ENCODE results near the gene NABP2. TPM values are rescaled to one million over a fixed set of nuclear protein-coding genes. Genes with fewer than 3 reads are reported as not detected.
"Not testable (repeated sequence)": the region's sequence is repeated elsewhere in the genome, so short reads cannot be mapped to it uniquely, and the experiment has no call there.

The NABP2 gene
- total RNA-seq, 4 donors from 2014 or later: 17.2 to 31.0 (median 21.6) TPM

GRCh38 chr12:56260921-56261320 lies 36.8 kb downstream of the NABP2 start:
- WGBS, 2 donors: 83 to 93% methylated on average over 3 of the region's 3 CpGs
- no peak for TF ChIP-seq POLR2A (IDR thresholded peaks at IDR 0.05)
- TF ChIP-seq, protein P1, sequence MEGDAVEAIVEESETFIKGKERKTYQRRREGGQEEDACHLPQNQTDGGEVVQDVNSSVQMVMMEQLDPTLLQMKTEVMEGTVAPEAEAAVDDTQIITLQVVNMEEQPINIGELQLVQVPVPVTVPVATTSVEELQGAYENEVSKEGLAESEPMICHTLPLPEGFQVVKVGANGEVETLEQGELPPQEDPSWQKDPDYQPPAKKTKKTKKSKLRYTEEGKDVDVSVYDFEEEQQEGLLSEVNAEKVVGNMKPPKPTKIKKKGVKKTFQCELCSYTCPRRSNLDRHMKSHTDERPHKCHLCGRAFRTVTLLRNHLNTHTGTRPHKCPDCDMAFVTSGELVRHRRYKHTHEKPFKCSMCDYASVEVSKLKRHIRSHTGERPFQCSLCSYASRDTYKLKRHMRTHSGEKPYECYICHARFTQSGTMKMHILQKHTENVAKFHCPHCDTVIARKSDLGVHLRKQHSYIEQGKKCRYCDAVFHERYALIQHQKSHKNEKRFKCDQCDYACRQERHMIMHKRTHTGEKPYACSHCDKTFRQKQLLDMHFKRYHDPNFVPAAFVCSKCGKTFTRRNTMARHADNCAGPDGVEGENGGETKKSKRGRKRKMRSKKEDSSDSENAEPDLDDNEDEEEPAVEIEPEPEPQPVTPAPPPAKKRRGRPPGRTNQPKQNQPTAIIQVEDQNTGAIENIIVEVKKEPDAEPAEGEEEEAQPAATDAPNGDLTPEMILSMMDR (IDR thresholded peaks at IDR 0.05): no peak
- no peaks in the 10 kb centered on the region for H3K27me3 ChIP-seq
- H3K9me3 ChIP-seq: no peaks in the 10 kb centered on the region
- DNase-seq: no peak
- no peak overlapping the region for H3K27ac ChIP-seq
- intact Hi-C loops (cut with DNase I): no loop called here
- H3K4me3 ChIP-seq: no peak overlapping the region
- H3K36me3 ChIP-seq: peaks cover 0 to 12% (median under 1%) of the 10 kb centered on the region in 3 donors
- H3K4me1 ChIP-seq: peaks cover 15 to 39% (median 27%) of the 10 kb centered on the region in 3 donors

- H3K27ac ChIP-seq: no peak overlapping the region
- H3K9me3 ChIP-seq: no peaks in the 10 kb centered on the region
- H3K4me3 ChIP-seq: no peak overlapping the region
- TF ChIP-seq POLR2A (IDR thresholded peaks at IDR 0.05): no peak
- TF ChIP-seq, protein P1 (IDR thresholded peaks at IDR 0.05): no peak
- H3K4me1 ChIP-seq: peaks cover 9 to 39% (median 25%) of the 10 kb centered on the region in 3 donors
- H3K36me3 ChIP-seq: peaks cover 0 to 4% (median 0%) of the 10 kb centered on the region in 3 donors
- H3K27me3 ChIP-seq: no peaks in the 10 kb centered on the region
- intact Hi-C loops (cut with DNase I): no loop called here
- 67 to 75% methylated on average over 5 of the region's 5 CpGs for WGBS, 2 donors
- DNase-seq: no peak
These were observed 37.5 kb downstream of the NABP2 start for GRCh38 chr12:56261503-56262232.

- H3K36me3 ChIP-seq; H3K27me3 ChIP-seq; intact Hi-C loops (cut with DNase I); H3K27ac ChIP-seq; DNase-seq; H3K4me3 ChIP-seq; H3K9me3 ChIP-seq: not testable (repeated sequence)
- H3K4me1 ChIP-seq: peaks cover 0 to 37% (median 22%) of the 10 kb centered on the region in 3 donors
- WGBS, 2 donors: 86 to 91% methylated on average over 7 of the region's 7 CpGs
These were observed 38.8 kb downstream of the NABP2 start for GRCh38 chr12:56262955-56263354.

DNA sequence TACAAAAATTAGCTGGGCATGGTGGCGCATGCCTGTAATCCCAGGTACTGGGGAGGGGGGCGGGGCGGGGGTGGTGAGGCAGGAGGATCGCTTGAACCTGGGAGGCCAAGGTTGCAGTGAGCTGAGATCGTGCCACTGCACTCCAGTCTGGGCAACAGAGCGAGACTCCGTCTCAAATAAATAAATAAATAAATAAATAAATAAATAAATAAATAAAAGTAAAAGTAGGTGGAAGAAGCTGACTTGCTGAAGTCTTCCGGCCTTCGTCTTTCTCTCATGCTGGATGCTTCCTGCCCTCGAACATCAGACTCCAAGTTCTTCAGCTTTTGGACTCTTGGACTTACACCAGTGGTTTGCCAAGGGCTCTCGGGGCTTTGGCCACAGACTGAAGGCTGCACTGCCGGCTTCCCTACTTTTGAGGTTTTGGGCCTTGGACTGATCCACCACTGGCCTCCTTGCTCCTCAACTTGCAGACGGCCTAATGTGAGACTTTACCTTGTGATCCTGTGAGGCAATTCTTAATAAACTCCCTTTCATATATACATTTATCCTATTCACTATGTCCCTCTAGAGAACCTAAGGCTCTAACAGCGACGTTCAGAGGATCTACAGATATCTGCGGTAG lies 42.0 kb downstream of the NABP2 start:
- Histone ChIP-seq H3K4me3 (peak overlapping the region; percentile 63 to 93 (median 79)), H3K36me3 (peaks cover 0 to 22% (median 0%) of the 10 kb centered on the region in 3 donors), H3K27ac (peak overlapping the region; percentile 85 to 99 (median 96)), H3K4me1 (peaks cover 0 to 30% (median 14%) of the 10 kb centered on the region in 3 donors)
- 54 to 56% methylated on average over 16 of the region's 16 CpGs for WGBS, 2 donors
- intact Hi-C loops (cut with DNase I); H3K27me3 ChIP-seq; DNase-seq; H3K9me3 ChIP-seq: not testable (repeated sequence)

GRCh38 chr12:56266693-56267442 lies 42.7 kb downstream of the NABP2 start, which contains the start of gene COQ10A:
COQ10A (plus strand) TSS chr12:56266942; CDS start chr12:56267119, 177 bp downstream.
- peak within 1 kb of the TSS; percentile 85 to 99 (median 96) for H3K27ac ChIP-seq
- WGBS, 2 donors: 0% methylated on average over 11 to 16 of the region's 68 CpGs
- peak in 2 of 4 donors; percentile 86 to 89 for TF ChIP-seq POLR2A (IDR thresholded peaks at IDR 0.05)
- TF ChIP-seq, protein P1 (IDR thresholded peaks at IDR 0.05): peak; percentile 37 to 77 (median 74)

More at GRCh38 chr12:56266693-56267442, 42.7 kb downstream of the NABP2 start, which contains the start of gene COQ10A:
- Histone ChIP-seq H3K4me3 (peak within 1 kb of the TSS; percentile 63 to 93 (median 79)), H3K36me3 (peaks cover 0 to 29% (median 2%) of the 10 kb centered on the region in 3 donors), H3K27me3 (no peaks in the 10 kb centered on the region), H3K9me3 (no peaks in the 10 kb centered on the region), H3K4me1 (peaks cover 0 to 25% (median 14%) of the 10 kb centered on the region in 3 donors)
- DNase-seq: peak; percentile 45
- intact Hi-C loops (cut with DNase I): no loop called here

All from esophagus squamous epithelium (tissue), 5 donors.